Measurements from ENCODE around the gene FYB2.

Gene FYB2, protein sequence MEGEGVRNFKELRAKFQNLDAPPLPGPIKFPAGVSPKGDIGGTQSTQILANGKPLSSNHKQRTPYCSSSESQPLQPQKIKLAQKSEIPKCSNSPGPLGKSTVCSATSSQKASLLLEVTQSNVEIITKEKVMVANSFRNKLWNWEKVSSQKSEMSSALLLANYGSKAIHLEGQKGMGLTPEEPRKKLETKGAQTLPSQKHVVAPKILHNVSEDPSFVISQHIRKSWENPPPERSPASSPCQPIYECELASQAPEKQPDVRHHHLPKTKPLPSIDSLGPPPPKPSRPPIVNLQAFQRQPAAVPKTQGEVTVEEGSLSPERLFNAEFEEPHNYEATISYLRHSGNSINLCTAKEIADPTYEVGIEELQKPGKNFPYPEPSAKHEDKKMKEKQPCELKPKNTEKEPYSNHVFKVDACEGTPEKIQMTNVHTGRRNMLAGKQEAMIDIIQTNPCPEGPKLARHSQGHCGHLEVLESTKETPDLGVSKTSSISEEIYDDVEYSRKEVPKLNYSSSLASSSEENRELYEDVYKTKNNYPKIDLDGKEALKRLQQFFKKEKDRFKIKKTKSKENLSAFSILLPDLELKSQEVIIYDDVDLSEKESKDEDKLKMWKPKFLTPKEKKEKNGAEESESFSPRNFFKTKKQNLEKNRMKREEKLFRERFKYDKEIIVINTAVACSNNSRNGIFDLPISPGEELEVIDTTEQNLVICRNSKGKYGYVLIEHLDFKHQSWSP

DNA sequence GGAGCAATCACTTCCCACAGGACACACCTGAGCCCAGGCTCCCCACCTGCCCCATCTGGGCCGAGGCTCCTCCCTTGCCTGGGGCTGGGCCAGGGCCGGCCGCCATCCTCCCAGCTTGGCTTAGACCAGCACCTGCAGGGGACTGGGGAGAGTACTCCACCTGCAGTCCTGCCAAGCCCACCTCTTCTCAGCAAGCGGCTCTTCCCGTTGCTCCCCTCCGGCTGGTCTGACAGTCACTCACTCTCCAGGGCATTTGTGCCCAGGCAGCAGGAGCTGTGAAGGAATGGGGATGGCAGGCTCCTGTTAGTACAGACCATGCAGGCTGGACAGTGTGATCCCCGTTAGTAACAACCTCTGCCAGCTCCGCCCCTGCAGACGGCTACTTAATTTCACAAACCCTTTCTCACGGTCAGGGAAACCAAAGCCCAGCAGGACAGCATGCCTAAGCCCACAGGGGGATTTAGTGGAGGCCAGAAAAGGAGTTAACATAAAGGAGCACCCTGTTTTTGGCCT is at the start of gene FYB2:
Gene FYB2 (minus strand): TSS at position 18 of the 513 bp plus-strand sequence. CDS start 114 bp downstream, outside the sequence.
- DNase-seq (ENCODE audit: low read depth), result no peak

DNA sequence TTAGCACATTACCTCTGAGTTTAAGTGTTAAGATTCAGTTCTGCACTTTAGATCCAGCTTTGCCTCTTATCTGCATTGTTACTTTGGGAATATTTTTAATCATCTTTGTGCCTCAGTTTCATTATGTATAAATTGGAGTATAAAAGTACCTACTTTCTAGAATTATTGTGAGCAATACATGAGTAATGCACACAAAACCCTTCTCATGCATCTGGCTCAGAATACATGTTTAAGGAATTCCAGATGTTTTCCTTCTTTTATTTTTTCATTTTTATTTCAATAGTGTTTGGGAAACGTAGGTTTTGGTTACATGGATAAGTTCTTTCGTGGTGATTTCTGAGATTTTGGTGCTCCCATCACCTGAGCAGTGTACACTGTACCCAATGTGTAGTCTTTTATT is 49.6 kb upstream of the FYB2 start:
- no peak for DNase-seq (ENCODE audit: low read depth)

DNA sequence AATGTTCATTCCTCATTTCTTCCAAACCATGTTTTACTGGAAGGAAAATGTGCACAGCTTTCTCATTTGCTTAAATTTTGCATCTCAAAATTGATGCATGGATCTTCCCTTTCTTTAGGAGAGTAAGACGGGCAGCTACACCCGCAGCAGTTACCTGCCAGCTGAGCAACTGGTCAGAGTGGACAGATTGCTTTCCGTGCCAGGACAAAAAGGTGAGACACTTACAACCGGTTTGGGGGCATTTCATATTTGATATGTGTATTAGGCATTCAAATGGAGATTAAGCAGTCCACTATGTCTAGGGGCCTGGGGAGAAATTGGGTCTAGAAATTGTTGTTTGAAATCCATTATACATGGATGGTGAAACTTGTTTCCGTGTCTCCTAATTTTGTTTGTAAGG is 48.3 kb upstream of the FYB2 start:
- no peak for DNase-seq (ENCODE audit: low read depth)

DNA sequence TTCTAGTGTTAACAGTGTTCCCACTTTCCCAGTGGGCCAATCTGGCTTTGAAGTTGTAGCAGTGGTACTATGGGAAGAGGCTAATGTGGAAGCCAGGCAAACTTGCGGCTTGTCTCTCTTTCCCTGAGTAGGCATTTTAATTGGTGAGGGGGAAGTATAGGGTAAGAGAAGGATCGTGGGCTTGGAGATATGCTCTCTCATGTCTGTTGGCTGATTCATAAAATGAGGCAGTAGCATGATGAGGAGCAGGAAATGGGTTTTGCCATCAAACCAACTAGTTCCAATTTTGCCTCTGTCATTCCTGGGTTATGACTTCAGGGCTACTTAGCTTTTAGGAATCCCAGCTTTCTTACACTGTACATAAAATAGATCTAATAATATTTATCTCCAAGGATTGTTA is 47.5 kb upstream of the FYB2 start:
- DNase-seq (ENCODE audit: low read depth), result no peak

DNA sequence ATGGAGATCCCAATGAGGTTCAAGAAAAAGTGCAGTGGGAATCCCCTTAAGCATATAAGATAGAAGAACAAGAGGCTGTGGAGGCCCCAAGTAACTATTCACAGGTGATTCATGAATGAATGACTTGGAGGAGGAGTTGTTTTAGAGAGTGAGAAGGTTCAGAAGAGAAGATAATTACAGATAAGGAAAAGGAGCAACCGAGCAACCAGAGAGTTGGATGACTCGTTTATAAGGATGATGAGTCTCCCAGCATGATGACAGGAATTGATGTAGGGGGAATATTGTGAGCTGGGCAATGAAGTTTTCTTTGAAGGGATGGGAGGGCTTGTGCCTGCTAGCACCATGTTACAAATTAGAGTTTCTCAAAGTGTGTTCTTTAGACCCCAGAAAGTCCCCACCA is 45.2 kb upstream of the FYB2 start:
- no peak for DNase-seq (ENCODE audit: low read depth)

DNA sequence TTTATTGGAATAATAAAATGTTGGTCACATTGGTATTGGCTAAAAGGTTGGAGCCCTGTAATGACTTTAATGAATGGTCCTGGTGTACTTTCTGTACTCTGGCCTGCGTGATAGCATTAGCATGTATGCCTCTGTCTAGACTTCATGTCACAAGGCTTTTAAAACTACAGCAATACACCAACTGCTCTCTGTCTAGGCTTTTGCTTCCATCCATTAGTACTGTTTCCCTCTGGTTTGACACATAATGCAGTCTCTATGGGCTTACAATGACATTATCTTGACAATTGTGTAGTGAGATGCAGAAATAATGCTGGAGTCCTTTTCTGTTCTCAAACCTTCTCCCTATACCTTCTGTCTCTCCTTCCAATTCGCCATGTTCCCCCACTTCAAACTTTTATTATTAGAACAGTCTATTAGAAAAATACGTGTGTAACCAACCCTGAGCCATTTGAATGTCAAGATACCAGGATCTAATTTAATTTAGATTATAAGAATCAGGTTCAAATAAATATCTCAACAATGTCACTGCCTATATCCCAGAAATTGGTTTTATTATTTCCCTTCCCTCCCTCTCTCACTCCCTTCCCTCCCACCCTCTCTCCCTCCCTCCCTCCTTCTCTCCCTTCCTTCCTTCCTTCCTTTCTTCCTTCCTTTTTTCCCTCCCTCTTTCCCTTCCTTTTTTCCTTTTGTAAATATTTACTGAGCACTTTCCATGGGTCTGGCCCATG is 44.2 kb upstream of the FYB2 start:
- no peak for DNase-seq (ENCODE audit: low read depth)

DNA sequence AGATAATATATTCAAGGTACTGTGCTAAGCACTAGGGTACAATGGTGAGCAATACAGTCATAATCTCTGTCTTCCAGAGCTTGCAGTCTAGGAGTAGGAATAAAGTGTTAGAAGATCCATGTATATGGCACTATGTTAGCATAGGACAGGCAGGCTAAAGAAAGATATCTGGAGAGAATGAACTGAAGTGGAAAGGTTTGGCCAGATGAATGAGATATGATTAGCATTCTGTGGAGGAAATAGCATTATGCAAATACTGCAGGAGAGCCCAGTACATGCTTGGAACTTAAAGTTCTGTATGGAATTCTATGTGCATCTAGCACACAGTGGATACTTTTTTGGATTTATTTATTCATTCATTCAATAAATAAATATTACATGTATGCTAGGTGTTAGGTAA is 40.1 kb upstream of the FYB2 start:
- no peak for DNase-seq (ENCODE audit: low read depth)

DNA sequence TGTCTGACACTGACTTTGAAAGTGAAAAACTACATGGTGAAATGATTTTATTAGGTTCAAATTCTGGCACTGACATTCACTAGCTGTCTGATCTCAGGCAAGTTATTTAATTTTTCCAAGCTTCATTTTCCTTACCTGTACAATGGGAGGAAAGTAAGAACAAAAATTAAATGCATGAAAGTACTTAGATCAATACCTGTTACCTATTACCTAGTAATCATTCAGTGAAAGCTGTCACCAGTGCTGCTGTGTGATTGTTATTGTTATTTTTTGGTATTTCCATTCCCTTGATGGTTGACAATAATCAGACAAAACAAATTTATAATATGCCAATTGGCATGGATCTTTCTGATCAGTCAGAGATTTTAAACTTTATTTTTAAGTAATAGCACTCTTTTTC is 37.0 kb upstream of the FYB2 start:
- DNase-seq (ENCODE audit: low read depth), result no peak

DNA sequence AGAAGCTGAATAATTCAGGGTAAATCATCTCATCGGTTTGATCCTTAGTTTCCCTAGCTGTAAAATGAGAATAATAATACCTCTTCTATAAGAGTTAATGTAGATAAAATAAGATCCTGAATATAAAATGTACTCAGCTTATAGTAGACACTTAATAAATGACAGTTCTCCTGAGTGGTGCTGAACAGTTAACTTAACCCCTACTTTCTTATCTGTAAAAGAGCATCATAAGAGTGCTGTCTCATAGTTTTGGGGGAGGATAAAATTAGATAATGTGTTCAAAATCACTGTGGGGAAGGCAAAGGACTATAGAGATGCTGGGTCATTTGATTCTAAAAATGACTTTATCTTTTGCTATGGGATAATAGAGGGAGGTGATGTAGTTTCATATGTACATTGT is 36.0 kb upstream of the FYB2 start:
- no peak for DNase-seq (ENCODE audit: low read depth)

DNA sequence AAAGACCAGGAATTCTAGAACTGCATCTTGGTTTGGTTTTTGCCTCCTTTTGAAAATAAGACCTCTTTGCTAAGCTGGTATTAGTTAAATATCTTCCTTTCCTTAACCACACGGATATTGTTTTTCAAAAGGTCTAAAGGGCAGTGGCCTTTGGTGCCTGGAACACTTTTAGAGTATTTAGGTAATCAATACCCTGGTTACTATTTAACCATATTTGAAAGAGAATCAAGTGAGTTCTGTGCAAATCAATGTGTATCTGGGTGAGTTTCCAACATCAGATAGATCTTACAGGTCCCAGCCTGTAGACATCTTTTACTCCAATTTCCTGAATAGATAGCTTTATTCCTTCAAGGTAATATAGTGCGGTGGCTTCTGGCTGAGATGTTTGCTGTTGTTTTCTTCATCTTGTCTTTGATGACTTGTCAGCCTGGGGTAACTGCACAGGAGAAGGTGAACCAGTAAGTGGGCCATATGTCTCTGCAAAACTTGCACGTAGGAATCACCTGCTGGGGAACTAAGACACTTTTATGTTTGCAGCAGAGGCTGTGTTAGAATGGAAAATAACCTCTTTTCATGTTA is 35.4 kb upstream of the FYB2 start, which contains the start of gene C8A:
Gene C8A (plus strand): TSS at position 277 of the 579 bp plus-strand sequence. CDS start 105 bp downstream, at position 382.
- DNase-seq (ENCODE audit: low read depth), result no peak

DNA sequence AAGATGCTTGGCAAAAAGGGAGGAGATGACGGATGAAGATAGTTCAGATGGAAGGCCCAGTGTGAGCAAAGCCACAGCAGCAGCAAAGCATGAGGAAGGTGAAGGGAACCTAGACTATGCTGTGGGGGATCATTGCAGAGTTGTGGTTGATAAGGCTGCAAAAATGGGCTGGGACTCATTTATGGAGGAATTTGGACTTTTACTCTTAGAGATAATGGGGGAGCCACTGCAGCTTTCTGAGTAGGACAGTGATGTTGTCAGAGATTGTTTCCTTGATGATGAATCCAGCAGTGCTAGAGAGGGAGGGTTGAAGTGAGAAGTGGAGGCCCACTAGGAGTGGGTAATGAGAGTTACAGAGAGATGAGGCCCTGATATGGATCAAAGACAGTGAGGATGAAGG is 33.3 kb upstream of the FYB2 start:
- DNase-seq (ENCODE audit: low read depth), result no peak

DNA sequence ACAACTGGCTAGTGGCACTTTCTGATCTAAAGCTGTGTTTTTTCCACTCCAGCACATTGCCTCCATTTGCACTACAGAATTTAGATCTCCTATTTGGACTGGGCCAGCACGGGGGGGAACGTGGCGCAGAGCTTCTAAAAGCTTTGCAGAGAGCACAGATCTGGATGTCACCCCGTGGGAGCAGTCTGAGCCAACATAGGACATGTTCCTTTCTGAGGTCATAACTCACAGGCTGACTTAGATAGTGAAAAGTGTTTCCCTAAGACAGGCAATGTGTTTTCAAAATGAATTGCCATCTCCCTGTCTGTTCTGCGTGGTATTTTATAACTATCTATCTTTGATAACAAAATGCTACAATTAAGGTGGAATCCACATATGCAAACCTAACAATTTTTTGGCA is 31.7 kb upstream of the FYB2 start:
- no peak for DNase-seq (ENCODE audit: low read depth)

DNA sequence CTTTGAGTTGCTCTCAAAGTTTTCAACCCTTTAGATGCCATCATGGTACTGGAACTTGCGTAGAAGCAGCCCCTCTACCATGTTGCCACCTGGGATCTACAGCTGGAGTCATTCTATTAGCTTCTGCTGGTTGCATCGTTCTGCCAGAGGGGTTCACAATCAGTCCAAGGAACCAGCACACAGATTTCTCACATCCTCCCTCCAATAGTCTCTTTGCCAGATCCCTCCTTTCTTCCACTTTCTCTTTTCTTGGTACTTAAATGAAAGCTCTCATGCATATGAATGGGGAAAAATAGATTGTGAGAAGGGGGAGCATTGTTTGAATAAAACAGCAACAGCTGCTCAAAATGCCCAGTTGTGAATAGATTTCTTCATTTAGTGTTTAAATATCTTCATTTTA is 31.2 kb upstream of the FYB2 start:
- no peak for DNase-seq (ENCODE audit: low read depth)

DNA sequence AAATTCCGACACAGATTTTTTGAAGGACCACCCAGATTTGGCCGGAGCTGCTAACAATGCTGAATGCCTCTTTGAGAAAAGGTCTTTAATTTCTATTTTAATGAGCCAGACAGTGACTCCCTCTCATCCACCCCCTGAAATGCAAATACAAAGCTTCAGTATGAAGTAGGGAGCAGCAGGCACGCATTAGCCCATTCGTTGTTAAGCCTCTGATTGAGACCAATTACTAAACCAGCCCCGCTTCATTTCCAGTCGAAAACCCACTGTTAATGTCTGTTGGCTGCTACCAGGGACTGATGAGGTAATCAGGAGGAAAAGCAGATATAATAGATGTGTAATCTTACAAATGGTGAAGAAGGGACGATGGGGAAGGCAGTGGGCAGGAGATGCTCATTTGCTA is 30.5 kb upstream of the FYB2 start:
- DNase-seq (ENCODE audit: low read depth), result no peak

DNA sequence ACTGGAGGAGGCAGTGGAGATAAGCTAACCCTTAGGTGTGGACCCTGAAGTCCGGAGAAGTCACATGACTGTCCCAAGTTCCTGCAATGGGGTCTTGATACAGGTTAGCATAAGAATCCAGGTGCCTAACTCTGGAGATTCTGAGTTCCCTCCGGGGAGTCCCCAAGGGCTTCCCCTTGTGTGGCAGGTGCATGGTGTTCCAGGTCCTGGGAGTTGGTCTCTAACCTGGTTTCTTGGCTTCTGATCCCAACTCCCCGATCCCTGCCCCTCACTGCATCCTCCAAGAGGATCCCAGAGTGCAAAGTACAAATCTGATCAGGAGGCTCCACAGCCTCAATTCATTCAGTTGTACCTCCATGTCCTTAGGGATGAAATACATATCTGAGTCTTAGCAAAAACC is 26.1 kb upstream of the FYB2 start:
- no peak for DNase-seq (ENCODE audit: low read depth)

DNA sequence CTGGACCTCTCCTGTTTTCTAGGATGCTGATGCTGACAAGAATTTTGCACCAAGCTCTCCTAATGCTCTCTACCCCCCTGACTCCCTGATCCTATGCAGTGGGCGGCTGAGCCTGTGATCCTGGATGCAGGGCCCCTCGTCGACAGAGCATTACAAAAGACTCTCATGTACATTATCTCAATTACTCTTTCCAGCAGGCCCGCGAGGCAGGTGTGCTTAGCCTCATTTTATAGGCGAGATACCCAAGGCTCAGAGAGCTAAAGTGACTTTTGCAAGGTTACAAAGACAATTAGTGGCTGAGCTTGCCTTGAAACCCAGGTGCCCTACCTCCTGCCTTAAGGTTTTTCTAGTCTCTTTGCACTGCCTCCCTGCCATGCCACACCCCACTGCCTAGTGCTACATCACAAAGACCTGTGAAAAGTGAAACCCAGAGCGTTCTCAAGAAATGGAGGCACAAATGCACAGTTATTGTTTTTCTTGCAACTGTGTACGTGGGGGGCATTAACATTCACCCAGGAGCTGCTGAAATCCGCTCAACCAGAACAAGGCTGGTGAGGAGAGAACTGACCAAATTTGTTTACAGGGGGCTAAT is 25.4 kb upstream of the FYB2 start:
- no peak for DNase-seq (ENCODE audit: low read depth)

DNA sequence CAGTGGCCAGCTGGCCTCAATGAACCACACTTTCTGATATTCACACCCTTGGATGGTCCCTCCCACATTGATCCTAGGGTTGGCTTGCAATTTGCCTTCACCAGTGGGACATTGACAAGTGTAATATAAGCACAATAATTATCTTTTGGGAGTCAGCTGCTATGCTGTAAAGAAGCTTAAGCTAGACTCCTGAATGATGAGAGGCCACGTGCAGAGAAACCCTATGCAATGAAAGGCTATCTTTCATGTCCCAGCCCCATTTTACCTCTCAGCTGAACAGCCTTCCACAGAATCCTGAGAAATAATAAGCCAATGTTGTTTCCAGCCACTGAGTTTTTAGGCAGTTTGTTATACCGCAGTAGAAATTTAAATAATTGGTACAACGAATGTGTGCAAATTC is 24.3 kb upstream of the FYB2 start:
- DNase-seq (ENCODE audit: low read depth), result no peak

DNA sequence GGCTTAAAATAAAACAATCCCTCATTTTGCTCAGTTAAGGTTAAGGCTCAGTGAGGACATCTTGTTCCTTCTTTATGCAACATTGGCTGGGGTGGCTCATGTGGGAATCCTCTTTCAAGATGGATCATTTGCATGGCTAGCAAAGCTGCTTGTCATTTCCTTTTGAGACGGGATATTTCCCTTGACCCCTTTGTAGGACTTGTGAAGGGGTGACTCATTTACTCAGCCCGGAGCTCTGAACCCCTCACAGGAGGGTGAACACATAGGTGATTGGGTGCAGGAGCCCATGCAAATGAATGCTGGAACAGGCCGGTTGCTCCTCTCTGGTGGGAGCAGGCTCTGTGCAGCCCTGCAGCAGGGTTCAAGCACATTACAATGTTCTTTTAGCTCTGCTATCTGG is 19.6 kb upstream of the FYB2 start:
- no peak for DNase-seq (ENCODE audit: low read depth)

DNA sequence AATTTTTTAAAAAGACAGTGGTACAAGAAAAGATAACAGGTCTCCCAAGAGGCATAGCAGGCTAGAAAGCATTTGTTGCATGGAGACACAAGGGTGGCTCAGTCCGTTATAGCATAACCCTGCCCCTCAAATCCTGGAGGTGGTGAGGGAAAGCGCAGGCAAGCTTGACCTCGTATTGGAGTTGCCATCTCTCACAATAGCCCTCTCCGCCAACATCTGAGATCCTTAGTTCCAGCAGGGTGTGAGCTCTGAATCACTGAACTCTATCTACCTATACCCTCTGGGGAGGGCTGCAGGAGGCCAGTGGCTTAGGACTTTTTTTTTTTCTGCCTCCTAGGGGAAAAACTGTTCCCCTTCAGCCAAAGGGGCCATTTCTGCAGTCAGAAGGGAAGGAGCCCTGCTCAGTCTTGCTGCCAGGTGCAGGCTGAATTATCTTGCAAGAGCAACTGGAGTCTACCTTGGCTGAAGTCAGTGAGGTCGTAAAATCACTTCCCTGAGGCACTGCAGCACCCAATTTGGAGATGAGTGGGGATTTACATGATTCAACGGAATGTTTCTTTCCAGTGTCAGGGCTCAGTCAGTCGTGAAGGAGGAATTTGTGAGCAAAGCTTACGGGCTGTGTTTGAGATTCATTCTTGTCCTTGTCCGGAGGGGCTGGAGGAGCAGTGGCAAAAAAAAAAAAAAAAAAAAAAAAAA is 18.2 kb upstream of the FYB2 start:
- no peak for DNase-seq (ENCODE audit: low read depth)

DNA sequence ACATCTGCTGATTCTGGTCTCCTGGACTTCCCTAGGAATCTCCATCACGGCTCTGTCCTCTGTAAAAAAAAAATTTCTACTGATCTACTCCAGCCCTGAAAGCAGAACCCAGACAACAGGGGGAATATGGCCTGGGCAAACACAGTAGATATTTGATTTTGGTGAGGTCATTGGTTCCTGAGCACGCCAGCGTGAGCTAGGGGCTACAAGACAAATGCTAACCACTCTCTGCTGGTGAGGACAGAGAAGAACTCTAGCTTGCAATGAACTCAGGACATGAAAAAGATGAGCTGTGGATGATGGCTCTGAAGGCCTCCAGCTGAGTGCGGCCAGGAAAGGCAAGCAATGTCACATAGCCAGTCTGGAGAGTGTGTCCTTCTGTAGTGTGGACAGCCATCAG is 17.2 kb upstream of the FYB2 start:
- no peak for DNase-seq (ENCODE audit: low read depth)

DNA sequence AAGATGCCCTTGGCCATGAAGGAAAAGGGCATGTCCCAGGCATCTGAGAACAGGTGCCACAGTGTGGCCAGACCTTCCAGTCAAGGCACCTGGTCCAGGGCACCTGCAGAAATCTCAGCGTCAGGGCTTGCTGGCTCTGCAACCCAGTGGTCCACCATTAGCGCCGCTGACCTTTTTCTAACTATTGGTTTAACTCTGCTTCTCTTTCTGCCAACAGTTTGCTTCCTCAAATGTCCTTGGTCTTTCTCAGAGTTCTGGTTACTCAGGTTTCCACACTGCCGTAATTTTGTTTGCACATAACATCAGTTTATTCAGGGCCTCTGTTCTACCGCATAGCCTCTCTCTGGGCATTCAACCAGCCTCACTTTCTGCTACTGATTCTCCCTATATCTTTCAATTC is 16.5 kb upstream of the FYB2 start:
- DNase-seq (ENCODE audit: low read depth), result no peak

All from HS-27A (cell line).